HepG2 (cell line): ENCODE data around the gene CAMTA1. TPM values are rescaled to one million over a fixed set of nuclear protein-coding genes. Genes with fewer than 3 reads are reported as not detected.

Experiments used
- ATAC-seq: fragments of 200-7000 bp; cut with Tn5 transposase; 3 replicates; pipeline ENCODE4 v1.9.1; 2020; ENCODE audit warnings: mild to moderate bottlenecking, moderate library complexity
- BruUV-seq: library from RNA; stranded (reverse); fragments of 400-500 nt; replicated peaks from 2 replicates; lab custom pipeline; 2021; lab: Mats Ljungman, UMichigan
- CTCF ChIA-PET: fragments of 300-600 bp; formaldehyde crosslinking; extraction: SDS; loops from one replicate; lab custom pipeline; 2021; ENCODE audit warnings: low total read pairs, inconsistent platforms, low intra/inter-chr PET ratio; lab: Yijun Ruan, JAX
- POLR2A ChIA-PET: fragments of 350-600 bp; sonication (Branson Sonifier 250); formaldehyde crosslinking; loops from one replicate; lab custom pipeline; 2020; ENCODE audit warnings: antibody characterized with exemption, inconsistent platforms; lab: Yijun Ruan, JAX
- DNase-seq: peaks from one replicate; pipeline ENCODE4 v3.0.0-alpha.2; 2015; ENCODE audit warnings: low spot score
- FAIRE-seq: peaks from 3 replicates; lab custom pipeline; 2011; peaks lifted over from hg19 to GRCh38; lab: Jason Lieb, UNC
- H2AFZ ChIP-seq: one replicate; pipeline ENCODE4 v1.6.1; 2011; ENCODE audit warnings: low read length, inconsistent platforms
- H3K27ac ChIP-seq: fragments of 300-600 bp; 3 replicates; pipeline ENCODE4 v1.8.0; 2011; ENCODE audit warnings: mixed run types, mild to moderate bottlenecking, mixed read lengths, low read length, inconsistent platforms; ENCODE audit not compliant: insufficient read depth; ENCODE audit errors: extremely low read length
- H3K27me3 ChIP-seq, 2 experiments: fragments of 200-600 bp in 1 of 2; 2 replicates in 1 of 2; 3 replicates in 1 of 2; pipeline versions ENCODE4 v1.6.0 to v1.8.0; 2011; ENCODE audit warnings: low read length in 2 of 2, mild to moderate bottlenecking in 2 of 2, moderate library complexity in 2 of 2, inconsistent platforms in 1 of 2; ENCODE audit not compliant: insufficient read depth in 2 of 2, control insufficient read depth in 1 of 2
- H3K36me3 ChIP-seq, 2 experiments: fragments of 200-600 bp in 1 of 2; replicated peaks in 1 of 2; 2 replicates in 1 of 2; 3 replicates in 1 of 2; pipeline versions ENCODE4 v1.5.1 to v1.8.0; 2011; ENCODE audit warnings: low read length in 2 of 2, inconsistent platforms in 1 of 2; ENCODE audit not compliant: insufficient read depth in 2 of 2, control insufficient read depth in 1 of 2
- H3K4me1 ChIP-seq: 2 replicates; pipeline ENCODE4 v1.5.1; 2012; ENCODE audit warnings: low read length, inconsistent platforms; ENCODE audit not compliant: insufficient read depth
- H3K4me2 ChIP-seq: 2 replicates; pipeline ENCODE4 v1.6.0; 2011; ENCODE audit warnings: low read depth, low read length, inconsistent platforms
- H3K4me3 ChIP-seq, 3 experiments: fragments of 200-600 bp in 1 of 3; sonication (generic), shearing (Covaris generic) in 1 of 3; replicated peaks in 1 of 3; 2 replicates each; pipeline ENCODE4 v1.5.1; 2011 to 2016; ENCODE audit warnings: low read length in 3 of 3, inconsistent platforms in 2 of 3, low read depth in 2 of 3, mild to moderate bottlenecking in 2 of 3, control low read depth in 1 of 3, mixed read lengths in 1 of 3; ENCODE audit not compliant: insufficient read depth in 1 of 3
- H3K79me2 ChIP-seq: one replicate; pipeline ENCODE4 v1.6.1; 2011; ENCODE audit warnings: low read length, inconsistent platforms; ENCODE audit not compliant: insufficient read depth
- H3K9ac ChIP-seq: 2 replicates; pipeline ENCODE4 v1.6.0; 2011; ENCODE audit warnings: mild to moderate bottlenecking, low read depth, low read length, inconsistent platforms; ENCODE audit not compliant: insufficient read depth
- H3K9me3 ChIP-seq: 2 replicates; pipeline ENCODE4 v1.5.1; 2012; ENCODE audit warnings: mild to moderate bottlenecking, low read length
- H4K20me1 ChIP-seq: 2 replicates; pipeline ENCODE4 v1.6.0; 2011; ENCODE audit warnings: inconsistent platforms, mild to moderate bottlenecking, low read length, moderate library complexity; ENCODE audit not compliant: insufficient read depth
- FOXK2 ChIP-seq: fragments of 450-650 bp; IDR thresholded peaks from 2 replicates; pipeline ENCODE4 v1.6.1; 2016
- GATAD1 ChIP-seq: IDR thresholded peaks from 2 replicates; pipeline ENCODE4 v1.6.1; 2016; ENCODE audit warnings: missing genetic modification reagents, missing compliant biosample characterization
- HNRNPUL1 ChIP-seq: fragments of 200-400 bp; formaldehyde crosslinking; IDR thresholded peaks from 2 replicates; pipeline ENCODE4 v1.6.1; 2017; ENCODE audit warnings: low read depth, mild to moderate bottlenecking, low read length, moderate library complexity
- POLR2AphosphoS5 ChIP-seq: IDR thresholded peaks from 2 replicates; pipeline ENCODE4 v1.6.1; 2012; ENCODE audit warnings: low read depth, low read length
- RARG ChIP-seq: sonication (generic); formaldehyde crosslinking; IDR thresholded peaks from 2 replicates; pipeline ENCODE4 v1.4.0; 2020; ENCODE audit warnings: low read depth, mild to moderate bottlenecking, missing genetic modification reagents
- SOX5 ChIP-seq: IDR thresholded peaks from 2 replicates; pipeline ENCODE4 v1.6.1; 2016; ENCODE audit warnings: borderline replicate concordance
- ZBTB7B ChIP-seq: sonication (generic); formaldehyde crosslinking; IDR thresholded peaks from 2 replicates; pipeline ENCODE4 v1.4.0; 2020; ENCODE audit warnings: missing genetic modification reagents
- ZNF253 ChIP-seq: sonication (generic); formaldehyde crosslinking; IDR thresholded peaks from 2 replicates; pipeline ENCODE4 v1.8.0; 2022; ENCODE audit warnings: mild to moderate bottlenecking, missing genetic modification reagents, borderline replicate concordance
- ZNF557 ChIP-seq: sonication (generic); formaldehyde crosslinking; IDR thresholded peaks from 2 replicates; pipeline ENCODE4 v1.4.0; 2020; ENCODE audit warnings: missing genetic modification reagents
- ZNF724P ChIP-seq: sonication (generic); formaldehyde crosslinking; IDR thresholded peaks from 2 replicates; pipeline ENCODE4 v1.8.0; 2022; ENCODE audit warnings: missing genetic modification reagents, borderline replicate concordance
- ZNF747 ChIP-seq: sonication (generic); formaldehyde crosslinking; IDR thresholded peaks from 2 replicates; pipeline ENCODE4 v1.8.1; 2023; ENCODE audit warnings: missing genetic modification reagents, mild to moderate bottlenecking, borderline replicate concordance
- ZNF776 ChIP-seq: sonication (generic); formaldehyde crosslinking; IDR thresholded peaks from 2 replicates; pipeline ENCODE4 v1.4.0; 2020; ENCODE audit warnings: mild to moderate bottlenecking, missing genetic modification reagents
- WGBS: methylation state at CpG from one replicate; pipeline ENCODE4 v1.1.6; 2017; ENCODE audit warnings: low lambda C conversion rate; 5-methylcytosine and 5-hydroxymethylcytosine counted together
- in situ Hi-C: cut with HindIII; loops from 2 replicates; pipeline ENCODE4 v1.10.0; 2017; ENCODE audit warnings: low pct_unique_long_range_greater_than_20kb; ENCODE audit not compliant: extremely low pct_ligation_motif_present
- intact Hi-C: fragments of 100-400 bp; cut with micrococcal nuclease; formaldehyde crosslinking; loops from one replicate; pipeline ENCODE4 v1.10.0; 2022; ENCODE audit not compliant: unreplicated experiment
- polyA plus RNA-seq, 8 experiments: library from polyadenylated mRNA; depleted of rRNA in 3 of 8; stranded (reverse) in 7 of 8; unstranded in 1 of 8; fragments of >200 nt; fragmentation: Illumina TruSeq in 4 of 8; extraction: Trizol in 4 of 8; gene quantifications; 2 replicates each; pipeline versions ENCODE4 v1.2.1 to v1.2.3, GENCODE V29; 2011 to 2016; ENCODE audit warnings: low read depth in 4 of 8, missing spikeins in 1 of 8, mixed read lengths in 1 of 8; ENCODE audit not compliant: insufficient read depth in 1 of 8
- total RNA-seq, 5 experiments: library from RNA; depleted of rRNA; stranded (reverse); fragments of >200 nt; fragmentation: Illumina TruSeq; extraction: Trizol; gene quantifications; 2 replicates each; pipeline ENCODE4 v1.2.3, GENCODE V29; 2016; ENCODE audit warnings: low read depth in 1 of 5
- TF ChIP-seq, protein P1 (sequence below): sonication (generic); formaldehyde crosslinking; IDR thresholded peaks from 2 replicates; pipeline ENCODE4 v1.9.0; 2021; ENCODE audit warnings: missing genetic modification reagents, borderline replicate concordance
- TF ChIP-seq, protein P2 (sequence below): sonication (generic); formaldehyde crosslinking; IDR thresholded peaks from 2 replicates; pipeline ENCODE4 v1.4.0; 2020; ENCODE audit warnings: missing genetic modification reagents
- TF ChIP-seq, protein P3 (sequence below): sonication (generic); formaldehyde crosslinking; IDR thresholded peaks from 2 replicates; pipeline ENCODE4 v1.4.0; 2020; ENCODE audit warnings: missing genetic modification reagents, borderline replicate concordance
- TF ChIP-seq, protein P4 (sequence below): sonication (generic); formaldehyde crosslinking; IDR thresholded peaks from 2 replicates; pipeline ENCODE4 v1.4.0; 2020; ENCODE audit warnings: missing genetic modification reagents, borderline replicate concordance

The CAMTA1 gene
- total and polyA plus RNA-seq, 2 of the 13 experiments (the other 11 are each of a cell fraction or from before 2014, with no cell fraction given), result 25.0 to 36.4 TPM

DNA sequence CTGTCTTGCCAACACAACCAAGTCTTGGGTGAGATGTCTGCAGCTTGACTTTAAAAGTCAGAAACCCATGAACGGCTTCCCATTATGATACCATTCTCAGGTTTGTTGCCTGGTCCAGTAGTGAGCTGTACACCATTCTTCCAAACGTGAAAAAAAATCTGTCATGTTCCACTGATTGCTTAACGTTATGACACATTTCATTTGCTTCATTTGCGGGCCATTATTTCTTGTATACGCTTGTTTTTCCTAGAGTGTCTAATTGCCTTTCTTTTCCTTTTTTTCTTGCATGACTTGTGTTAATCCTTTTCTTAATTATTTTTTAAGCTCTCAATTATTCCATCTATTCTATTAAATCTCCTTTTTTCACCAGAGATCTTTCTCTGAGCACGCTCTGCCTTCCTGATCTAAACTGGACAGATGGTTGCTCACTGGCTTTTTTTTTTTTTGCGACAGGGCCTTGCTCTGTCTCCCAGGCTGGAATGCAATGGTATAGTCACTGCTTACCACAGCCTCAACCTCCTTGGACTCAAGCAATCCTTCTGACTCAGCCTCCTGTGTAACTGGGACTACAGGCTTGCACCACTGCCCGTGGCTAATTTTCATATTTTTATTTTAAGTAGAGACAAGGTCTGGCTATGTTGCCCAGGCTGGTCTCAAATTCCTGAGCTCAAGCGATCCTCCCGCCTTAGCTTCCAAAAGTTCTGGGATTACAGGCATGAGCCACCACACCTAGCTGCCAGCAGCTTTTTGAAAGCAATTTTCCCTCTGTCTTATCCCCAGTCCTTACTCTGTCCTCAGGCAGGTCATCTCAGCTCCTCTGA lies 31.7 kb upstream of the CAMTA1 start:
- ATAC-seq, result no peak
- H2AFZ ChIP-seq, result no peak overlapping the region
- H3K9ac ChIP-seq, result no peak overlapping the region
- no peaks in the 10 kb centered on the region for H3K4me1 ChIP-seq
- in situ Hi-C loops (no loop called here), intact Hi-C loops (no loop called here)
- H3K27me3 ChIP-seq, result peaks cover 0 to 15% of the 10 kb centered on the region in 2 experiments; a peak in 3 of 5 replicates
- no peak for FAIRE-seq
- H3K36me3 ChIP-seq, result no peaks in the 10 kb centered on the region
- H3K9me3 ChIP-seq, result no peaks in the 10 kb centered on the region
- no peak overlapping the region for H3K27ac ChIP-seq
- H4K20me1 ChIP-seq, result no peaks in the 10 kb centered on the region
- POLR2A ChIA-PET, result no interaction called here
- no TSS peak for BruUV-seq
- TF ChIP-seq, protein P1, sequence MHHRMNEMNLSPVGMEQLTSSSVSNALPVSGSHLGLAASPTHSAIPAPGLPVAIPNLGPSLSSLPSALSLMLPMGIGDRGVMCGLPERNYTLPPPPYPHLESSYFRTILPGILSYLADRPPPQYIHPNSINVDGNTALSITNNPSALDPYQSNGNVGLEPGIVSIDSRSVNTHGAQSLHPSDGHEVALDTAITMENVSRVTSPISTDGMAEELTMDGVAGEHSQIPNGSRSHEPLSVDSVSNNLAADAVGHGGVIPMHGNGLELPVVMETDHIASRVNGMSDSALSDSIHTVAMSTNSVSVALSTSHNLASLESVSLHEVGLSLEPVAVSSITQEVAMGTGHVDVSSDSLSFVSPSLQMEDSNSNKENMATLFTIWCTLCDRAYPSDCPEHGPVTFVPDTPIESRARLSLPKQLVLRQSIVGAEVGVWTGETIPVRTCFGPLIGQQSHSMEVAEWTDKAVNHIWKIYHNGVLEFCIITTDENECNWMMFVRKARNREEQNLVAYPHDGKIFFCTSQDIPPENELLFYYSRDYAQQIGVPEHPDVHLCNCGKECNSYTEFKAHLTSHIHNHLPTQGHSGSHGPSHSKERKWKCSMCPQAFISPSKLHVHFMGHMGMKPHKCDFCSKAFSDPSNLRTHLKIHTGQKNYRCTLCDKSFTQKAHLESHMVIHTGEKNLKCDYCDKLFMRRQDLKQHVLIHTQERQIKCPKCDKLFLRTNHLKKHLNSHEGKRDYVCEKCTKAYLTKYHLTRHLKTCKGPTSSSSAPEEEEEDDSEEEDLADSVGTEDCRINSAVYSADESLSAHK (CRISPR knock-in tag), result no peak
- TF ChIP-seq ZNF747 (CRISPR knock-in tag) (no peak), GATAD1 (CRISPR knock-in tag) (no peak), FOXK2 (no peak), ZNF724P (CRISPR knock-in tag) (no peak), ZNF557 (CRISPR knock-in tag) (no peak), HNRNPUL1 (no peak), POLR2AphosphoS5 (no peak), ZNF253 (CRISPR knock-in tag) (no peak), ZNF776 (CRISPR knock-in tag) (no peak), SOX5 (CRISPR knock-in tag) (no peak), ZBTB7B (no peak), RARG (CRISPR knock-in tag) (no peak)
- TF ChIP-seq, protein P2, sequence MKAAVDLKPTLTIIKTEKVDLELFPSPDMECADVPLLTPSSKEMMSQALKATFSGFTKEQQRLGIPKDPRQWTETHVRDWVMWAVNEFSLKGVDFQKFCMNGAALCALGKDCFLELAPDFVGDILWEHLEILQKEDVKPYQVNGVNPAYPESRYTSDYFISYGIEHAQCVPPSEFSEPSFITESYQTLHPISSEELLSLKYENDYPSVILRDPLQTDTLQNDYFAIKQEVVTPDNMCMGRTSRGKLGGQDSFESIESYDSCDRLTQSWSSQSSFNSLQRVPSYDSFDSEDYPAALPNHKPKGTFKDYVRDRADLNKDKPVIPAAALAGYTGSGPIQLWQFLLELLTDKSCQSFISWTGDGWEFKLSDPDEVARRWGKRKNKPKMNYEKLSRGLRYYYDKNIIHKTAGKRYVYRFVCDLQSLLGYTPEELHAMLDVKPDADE (CRISPR knock-in tag), result no peak
- TF ChIP-seq, protein P3, sequence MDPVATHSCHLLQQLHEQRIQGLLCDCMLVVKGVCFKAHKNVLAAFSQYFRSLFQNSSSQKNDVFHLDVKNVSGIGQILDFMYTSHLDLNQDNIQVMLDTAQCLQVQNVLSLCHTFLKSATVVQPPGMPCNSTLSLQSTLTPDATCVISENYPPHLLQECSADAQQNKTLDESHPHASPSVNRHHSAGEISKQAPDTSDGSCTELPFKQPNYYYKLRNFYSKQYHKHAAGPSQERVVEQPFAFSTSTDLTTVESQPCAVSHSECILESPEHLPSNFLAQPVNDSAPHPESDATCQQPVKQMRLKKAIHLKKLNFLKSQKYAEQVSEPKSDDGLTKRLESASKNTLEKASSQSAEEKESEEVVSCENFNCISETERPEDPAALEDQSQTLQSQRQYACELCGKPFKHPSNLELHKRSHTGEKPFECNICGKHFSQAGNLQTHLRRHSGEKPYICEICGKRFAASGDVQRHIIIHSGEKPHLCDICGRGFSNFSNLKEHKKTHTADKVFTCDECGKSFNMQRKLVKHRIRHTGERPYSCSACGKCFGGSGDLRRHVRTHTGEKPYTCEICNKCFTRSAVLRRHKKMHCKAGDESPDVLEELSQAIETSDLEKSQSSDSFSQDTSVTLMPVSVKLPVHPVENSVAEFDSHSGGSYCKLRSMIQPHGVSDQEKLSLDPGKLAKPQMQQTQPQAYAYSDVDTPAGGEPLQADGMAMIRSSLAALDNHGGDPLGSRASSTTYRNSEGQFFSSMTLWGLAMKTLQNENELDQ (CRISPR knock-in tag), result no peak
- TF ChIP-seq, protein P4, sequence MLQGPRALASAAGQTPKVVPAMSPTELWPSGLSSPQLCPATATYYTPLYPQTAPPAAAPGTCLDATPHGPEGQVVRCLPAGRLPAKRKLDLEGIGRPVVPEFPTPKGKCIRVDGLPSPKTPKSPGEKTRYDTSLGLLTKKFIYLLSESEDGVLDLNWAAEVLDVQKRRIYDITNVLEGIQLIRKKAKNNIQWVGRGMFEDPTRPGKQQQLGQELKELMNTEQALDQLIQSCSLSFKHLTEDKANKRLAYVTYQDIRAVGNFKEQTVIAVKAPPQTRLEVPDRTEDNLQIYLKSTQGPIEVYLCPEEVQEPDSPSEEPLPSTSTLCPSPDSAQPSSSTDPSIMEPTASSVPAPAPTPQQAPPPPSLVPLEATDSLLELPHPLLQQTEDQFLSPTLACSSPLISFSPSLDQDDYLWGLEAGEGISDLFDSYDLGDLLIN, result no peak
- H3K4me3 ChIP-seq, result no peak overlapping the region
- CTCF ChIA-PET, result no interaction called here
- no peaks in the 10 kb centered on the region for H3K79me2 ChIP-seq
- DNase-seq, result no peak
- H3K4me2 ChIP-seq, result no peak overlapping the region
- WGBS, result 47% methylated on average over 10 of the region's 10 CpGs
